ENCODE measurements around the gene CTBP2.

CTBP2 gene

DNA sequence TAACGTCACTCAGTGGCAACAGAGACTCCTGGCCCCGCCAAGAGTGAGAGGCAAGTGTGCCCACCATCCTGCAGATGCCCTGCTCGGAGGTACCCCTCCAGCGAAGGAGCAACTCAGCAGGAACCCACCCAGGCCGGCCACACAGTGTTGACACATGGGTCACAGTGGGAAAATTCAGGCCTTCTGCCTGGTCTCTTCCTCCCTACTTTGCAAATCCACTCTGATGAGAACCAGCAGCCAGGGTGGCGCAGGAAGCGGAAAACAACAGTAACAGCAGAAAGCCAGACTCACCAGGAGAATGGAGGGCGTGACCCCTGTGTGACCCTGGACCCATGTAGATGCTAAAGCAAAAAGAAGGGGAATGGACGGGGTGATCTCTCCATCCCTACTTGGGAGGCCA is 53.8 kb downstream of the CTBP2 start:
- peaks cover 43% of the 10 kb centered on the region for H3K79me1 ChIP-seq (ENCODE audit: low read length)
- no peak overlapping the region for H3K4ac ChIP-seq (ENCODE audit: low read depth, low read length)
- H3K23ac ChIP-seq (ENCODE audit: low read length) = no peak overlapping the region
- no peak overlapping the region for H2AK5ac ChIP-seq (ENCODE audit: low read length)
- H3K4me3 ChIP-seq (ENCODE audit: low read length) = no peak overlapping the region
- no peak overlapping the region for H3K18ac ChIP-seq (ENCODE audit: low read length)
- peaks cover 12% of the 10 kb centered on the region for H3K4me1 ChIP-seq (ENCODE audit: control insufficient read depth, low read depth, low read length)
- H2BK5ac ChIP-seq (ENCODE audit: low read length) = no peak overlapping the region
- no peak overlapping the region for H4K5ac ChIP-seq (ENCODE audit: low read length)
- no peak overlapping the region for H3K27ac ChIP-seq (ENCODE audit: low read depth, low read length)
- H3K36me3 ChIP-seq (ENCODE audit: control insufficient read depth, insufficient read depth, low read length) = peaks cover 10% of the 10 kb centered on the region
- DNase-seq = no peak
- H3K27me3 ChIP-seq (ENCODE audit: insufficient read depth, low read length, poor library complexity) = no peaks in the 10 kb centered on the region
- H2BK15ac ChIP-seq (replicated peaks; ENCODE audit: low read depth) = no peak overlapping the region
- H3K79me2 ChIP-seq (ENCODE audit: control insufficient read depth, insufficient read depth, low read length) = peaks cover 99% of the 10 kb centered on the region
- H3K56ac ChIP-seq (ENCODE audit: low read length) = no peak overlapping the region
- H3K4me2 ChIP-seq (ENCODE audit: low read length) = no peak overlapping the region
- no CpG with 5 or more reads among the region's 9 CpGs for WGBS (ENCODE audit: extremely low coverage, insufficient coverage, low lambda C conversion rate)
- H4K8ac ChIP-seq (ENCODE audit: low read depth, low read length) = no peak overlapping the region
- H2BK120ac ChIP-seq (ENCODE audit: low read depth, low read length) = no peak overlapping the region
- H3K9ac ChIP-seq (ENCODE audit: low read length) = no peak overlapping the region

GRCh38 chr10:125105706-125106255 is 54.6 kb downstream of the CTBP2 start:
- H2AK5ac ChIP-seq (ENCODE audit: low read length) = no peak overlapping the region
- H2BK120ac ChIP-seq (ENCODE audit: low read depth, low read length) = no peak overlapping the region
- no peak overlapping the region for H3K9ac ChIP-seq (ENCODE audit: low read length)
- no peak overlapping the region for H3K18ac ChIP-seq (ENCODE audit: low read length)
- H3K23ac ChIP-seq (ENCODE audit: low read length) = no peak overlapping the region
- no peak overlapping the region for H3K27ac ChIP-seq (ENCODE audit: low read depth, low read length)
- H3K79me2 ChIP-seq (ENCODE audit: control insufficient read depth, insufficient read depth, low read length) = peaks cover 99% of the 10 kb centered on the region
- no peak overlapping the region for H3K56ac ChIP-seq (ENCODE audit: low read length)
- H3K36me3 ChIP-seq (ENCODE audit: control insufficient read depth, insufficient read depth, low read length) = peaks cover 10% of the 10 kb centered on the region
- no peak overlapping the region for H3K4ac ChIP-seq (ENCODE audit: low read depth, low read length)
- no peak overlapping the region for H2BK15ac ChIP-seq (replicated peaks; ENCODE audit: low read depth)
- H3K4me3 ChIP-seq (ENCODE audit: low read length) = no peak overlapping the region
- WGBS (ENCODE audit: extremely low coverage, insufficient coverage, low lambda C conversion rate) = no CpG with 5 or more reads among the region's 9 CpGs
- H4K5ac ChIP-seq (ENCODE audit: low read length) = no peak overlapping the region
- no peaks in the 10 kb centered on the region for H3K27me3 ChIP-seq (ENCODE audit: insufficient read depth, low read length, poor library complexity)
- no peak overlapping the region for H4K8ac ChIP-seq (ENCODE audit: low read depth, low read length)
- H3K4me2 ChIP-seq (ENCODE audit: low read length) = no peak overlapping the region
- no peak overlapping the region for H2BK5ac ChIP-seq (ENCODE audit: low read length)
- DNase-seq = no peak
- peaks cover 17% of the 10 kb centered on the region for H3K4me1 ChIP-seq (ENCODE audit: control insufficient read depth, low read depth, low read length)
- peaks cover 46% of the 10 kb centered on the region for H3K79me1 ChIP-seq (ENCODE audit: low read length)

DNA sequence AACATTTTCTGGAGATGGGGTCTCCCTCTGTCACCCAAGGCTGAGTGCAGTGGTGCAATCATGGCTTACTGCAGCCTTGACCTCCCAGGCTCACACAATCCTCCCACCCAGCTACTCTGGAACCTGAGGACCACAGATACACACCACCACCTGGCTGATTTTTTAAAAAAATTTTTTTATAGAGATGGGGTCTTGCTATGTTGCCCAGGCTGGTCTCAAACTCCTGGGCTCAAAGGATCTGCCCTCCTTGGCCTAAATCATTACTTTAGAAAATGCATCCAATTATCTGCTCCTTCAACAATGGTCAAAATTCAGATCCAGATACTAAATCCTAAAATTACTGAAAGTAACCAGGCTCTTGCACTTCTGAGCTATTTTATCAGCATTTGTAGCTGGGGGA is 55.2 kb downstream of the CTBP2 start:
- Histone ChIP-seq H3K79me2 (ENCODE audit: control insufficient read depth, insufficient read depth, low read length) (peaks cover 96% of the 10 kb centered on the region), H4K8ac (ENCODE audit: low read depth, low read length) (no peak overlapping the region), H3K4me3 (ENCODE audit: low read length) (no peak overlapping the region), H3K79me1 (ENCODE audit: low read length) (peaks cover 46% of the 10 kb centered on the region), H3K18ac (ENCODE audit: low read length) (no peak overlapping the region), H3K4me2 (ENCODE audit: low read length) (no peak overlapping the region), H3K56ac (ENCODE audit: low read length) (no peak overlapping the region), H3K27me3 (ENCODE audit: insufficient read depth, low read length, poor library complexity) (no peaks in the 10 kb centered on the region), H3K4me1 (ENCODE audit: control insufficient read depth, low read depth, low read length) (peaks cover 18% of the 10 kb centered on the region), H2BK120ac (ENCODE audit: low read depth, low read length) (no peak overlapping the region), H2BK5ac (ENCODE audit: low read length) (no peak overlapping the region), H3K27ac (ENCODE audit: low read depth, low read length) (no peak overlapping the region), H2BK15ac (replicated peaks; ENCODE audit: low read depth) (no peak overlapping the region), H4K5ac (ENCODE audit: low read length) (no peak overlapping the region), H3K9ac (ENCODE audit: low read length) (no peak overlapping the region), H2AK5ac (ENCODE audit: low read length) (no peak overlapping the region), H3K36me3 (ENCODE audit: control insufficient read depth, insufficient read depth, low read length) (peaks cover 10% of the 10 kb centered on the region), H3K4ac (ENCODE audit: low read depth, low read length) (no peak overlapping the region), H3K23ac (ENCODE audit: low read length) (no peak overlapping the region)
- DNase-seq = no peak

- H2AK5ac ChIP-seq (ENCODE audit: low read length) = no peak overlapping the region
- no peaks in the 10 kb centered on the region for H3K27me3 ChIP-seq (ENCODE audit: insufficient read depth, low read length, poor library complexity)
- H3K9ac ChIP-seq (ENCODE audit: low read length) = no peak overlapping the region
- H3K4ac ChIP-seq (ENCODE audit: low read depth, low read length) = no peak overlapping the region
- H3K4me1 ChIP-seq (ENCODE audit: control insufficient read depth, low read depth, low read length) = peaks cover 20% of the 10 kb centered on the region
- no peak overlapping the region for H3K56ac ChIP-seq (ENCODE audit: low read length)
- no CpG with 5 or more reads among the region's 10 CpGs for WGBS (ENCODE audit: extremely low coverage, insufficient coverage, low lambda C conversion rate)
- no peak overlapping the region for H2BK120ac ChIP-seq (ENCODE audit: low read depth, low read length)
- H2BK5ac ChIP-seq (ENCODE audit: low read length) = no peak overlapping the region
- H3K79me1 ChIP-seq (ENCODE audit: low read length) = peaks cover 47% of the 10 kb centered on the region
- H3K36me3 ChIP-seq (ENCODE audit: control insufficient read depth, insufficient read depth, low read length) = peaks cover 10% of the 10 kb centered on the region
- no peak overlapping the region for H3K4me2 ChIP-seq (ENCODE audit: low read length)
- no peak overlapping the region for H4K5ac ChIP-seq (ENCODE audit: low read length)
- H3K18ac ChIP-seq (ENCODE audit: low read length) = no peak overlapping the region
- no peak overlapping the region for H4K8ac ChIP-seq (ENCODE audit: low read depth, low read length)
- no peak overlapping the region for H3K23ac ChIP-seq (ENCODE audit: low read length)
- H3K79me2 ChIP-seq (ENCODE audit: control insufficient read depth, insufficient read depth, low read length) = peaks cover 96% of the 10 kb centered on the region
- DNase-seq = no peak
- H3K27ac ChIP-seq (ENCODE audit: low read depth, low read length) = no peak overlapping the region
- H3K4me3 ChIP-seq (ENCODE audit: low read length) = no peak overlapping the region
- H2BK15ac ChIP-seq (replicated peaks; ENCODE audit: low read depth) = no peak overlapping the region
Measured at GRCh38 chr10:125104559-125104958, 55.8 kb downstream of the CTBP2 start.

- Histone ChIP-seq H3K9ac (ENCODE audit: low read length) (no peak overlapping the region), H3K18ac (ENCODE audit: low read length) (no peak overlapping the region), H3K23ac (ENCODE audit: low read length) (no peak overlapping the region), H3K4me3 (ENCODE audit: low read length) (no peak overlapping the region), H2BK5ac (ENCODE audit: low read length) (no peak overlapping the region), H3K79me1 (ENCODE audit: low read length) (peaks cover 51% of the 10 kb centered on the region), H2BK120ac (ENCODE audit: low read depth, low read length) (no peak overlapping the region), H4K5ac (ENCODE audit: low read length) (no peak overlapping the region), H3K4me2 (ENCODE audit: low read length) (no peak overlapping the region), H3K56ac (ENCODE audit: low read length) (no peak overlapping the region), H3K4ac (ENCODE audit: low read depth, low read length) (no peak overlapping the region), H3K27ac (ENCODE audit: low read depth, low read length) (no peak overlapping the region), H2BK15ac (replicated peaks; ENCODE audit: low read depth) (no peak overlapping the region), H3K4me1 (ENCODE audit: control insufficient read depth, low read depth, low read length) (peaks cover 22% of the 10 kb centered on the region), H3K79me2 (ENCODE audit: control insufficient read depth, insufficient read depth, low read length) (peaks cover 96% of the 10 kb centered on the region), H3K36me3 (ENCODE audit: control insufficient read depth, insufficient read depth, low read length) (peaks cover 10% of the 10 kb centered on the region), H4K8ac (ENCODE audit: low read depth, low read length) (no peak overlapping the region), H3K27me3 (ENCODE audit: insufficient read depth, low read length, poor library complexity) (no peaks in the 10 kb centered on the region), H2AK5ac (ENCODE audit: low read length) (no peak overlapping the region)
- no CpG with 5 or more reads among the region's 17 CpGs for WGBS (ENCODE audit: extremely low coverage, insufficient coverage, low lambda C conversion rate)
- DNase-seq = peak; percentile 29
Measured at GRCh38 chr10:125103924-125104323, 56.4 kb downstream of the CTBP2 start.

DNA sequence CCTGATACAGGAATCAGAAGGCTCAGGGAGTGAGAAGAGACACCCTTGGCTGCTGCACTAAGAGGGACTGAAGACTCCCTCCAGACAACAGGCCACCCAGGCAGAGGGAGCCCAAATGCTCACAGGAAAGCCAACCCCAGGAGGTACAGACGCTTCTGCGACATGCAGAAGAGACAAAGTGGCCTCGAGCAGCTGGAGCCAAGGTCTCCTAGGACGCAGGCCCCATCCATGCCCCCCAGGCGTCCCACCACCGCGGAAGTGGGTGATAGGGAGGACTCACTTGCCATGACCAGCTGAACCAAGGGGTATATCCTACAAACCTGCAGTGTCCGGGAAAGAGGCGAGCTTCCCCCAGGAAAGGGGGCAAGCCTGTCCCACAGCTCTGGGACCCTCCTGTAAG is 56.9 kb downstream of the CTBP2 start:
- no peak overlapping the region for H3K18ac ChIP-seq (ENCODE audit: low read length)
- no CpG with 5 or more reads among the region's 9 CpGs for WGBS (ENCODE audit: extremely low coverage, insufficient coverage, low lambda C conversion rate)
- H3K23ac ChIP-seq (ENCODE audit: low read length) = no peak overlapping the region
- no peak overlapping the region for H2BK15ac ChIP-seq (replicated peaks; ENCODE audit: low read depth)
- no peak overlapping the region for H2BK5ac ChIP-seq (ENCODE audit: low read length)
- no peak overlapping the region for H3K4me2 ChIP-seq (ENCODE audit: low read length)
- no peak overlapping the region for H4K5ac ChIP-seq (ENCODE audit: low read length)
- H2AK5ac ChIP-seq (ENCODE audit: low read length) = no peak overlapping the region
- H3K4ac ChIP-seq (ENCODE audit: low read depth, low read length) = no peak overlapping the region
- H3K9ac ChIP-seq (ENCODE audit: low read length) = no peak overlapping the region
- no peak overlapping the region for H3K27ac ChIP-seq (ENCODE audit: low read depth, low read length)
- H3K79me2 ChIP-seq (ENCODE audit: control insufficient read depth, insufficient read depth, low read length) = peaks cover 95% of the 10 kb centered on the region
- H3K4me3 ChIP-seq (ENCODE audit: low read length) = no peak overlapping the region
- H3K27me3 ChIP-seq (ENCODE audit: insufficient read depth, low read length, poor library complexity) = no peaks in the 10 kb centered on the region
- peaks cover 10% of the 10 kb centered on the region for H3K36me3 ChIP-seq (ENCODE audit: control insufficient read depth, insufficient read depth, low read length)
- peaks cover 53% of the 10 kb centered on the region for H3K79me1 ChIP-seq (ENCODE audit: low read length)
- peaks cover 23% of the 10 kb centered on the region for H3K4me1 ChIP-seq (ENCODE audit: control insufficient read depth, low read depth, low read length)
- no peak overlapping the region for H4K8ac ChIP-seq (ENCODE audit: low read depth, low read length)
- H2BK120ac ChIP-seq (ENCODE audit: low read depth, low read length) = no peak overlapping the region
- no peak for DNase-seq
- H3K56ac ChIP-seq (ENCODE audit: low read length) = no peak overlapping the region
